Stimulated activated naive CD8-positive, alpha-beta T cell treated with anti-CD3 and anti-CD28 coated beads, Interleukin-15, Interleukin-2, amounts not matched to agents 100 U/mL and 50 U/mL, for 24 hours (primary cell): ENCODE data around the gene ADGRL2.

Experiments
- ATAC-seq: fragments of 150-1000 bp; cut with Tn5 transposase; one replicate; pipeline ENCODE4 v1.10.0; 2021
- DNase-seq: peaks from one replicate; pipeline ENCODE4 v3.0.0; 2021

ADGRL2 gene

DNA sequence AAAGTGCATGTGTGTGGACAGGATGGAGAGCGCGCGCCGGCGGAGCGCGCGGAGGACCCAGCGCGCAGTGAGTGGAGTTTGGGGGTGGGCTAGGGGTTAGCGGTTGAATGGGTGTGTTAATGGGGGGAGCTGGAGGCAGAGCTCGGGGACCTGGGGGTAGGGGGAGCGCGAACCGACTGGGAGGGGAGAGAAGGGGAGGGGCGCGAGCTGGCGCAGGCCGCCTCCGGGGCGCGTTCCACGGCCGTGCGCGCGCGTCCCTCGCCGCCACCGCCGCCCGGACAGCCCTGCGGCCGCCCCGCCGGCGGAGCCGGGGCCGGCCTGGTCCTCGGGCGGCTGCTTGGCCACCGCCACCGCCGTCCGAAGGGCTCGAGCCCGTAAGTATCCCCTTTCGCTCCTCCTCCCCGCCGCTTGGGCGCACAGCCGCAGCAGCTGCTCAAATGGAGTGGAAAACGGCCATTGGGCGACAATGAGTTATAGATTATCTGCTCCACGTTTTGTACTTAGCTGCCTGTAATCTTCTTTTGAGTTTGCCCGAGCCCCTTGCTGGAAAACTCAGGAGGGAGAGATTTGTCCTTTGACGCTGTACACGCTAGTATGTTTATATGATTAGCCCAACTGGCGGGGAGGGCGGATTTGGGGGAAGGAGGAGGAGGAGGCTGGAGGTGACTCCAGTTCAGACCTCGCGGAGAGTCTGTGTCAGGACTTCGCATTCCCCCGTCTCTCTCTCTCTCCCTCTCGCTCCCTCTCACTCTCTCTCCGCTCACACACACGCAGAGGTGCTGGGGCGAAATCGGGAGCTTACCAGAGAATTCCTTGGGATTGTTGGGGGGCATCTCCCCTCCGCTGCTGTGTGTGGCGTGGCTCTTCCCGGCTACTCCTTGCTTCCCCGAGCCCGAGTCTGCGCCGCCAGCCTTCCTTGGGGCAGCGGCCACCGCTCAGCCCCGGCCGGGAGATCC is at the start of gene ADGRL2:
TSS of gene ADGRL2 (plus strand) at position 240 of the 956 bp plus-strand sequence. CDS start 36,051 bp downstream, outside the sequence.
- ATAC-seq, result no peak
- peak; percentile 5 for DNase-seq

DNA sequence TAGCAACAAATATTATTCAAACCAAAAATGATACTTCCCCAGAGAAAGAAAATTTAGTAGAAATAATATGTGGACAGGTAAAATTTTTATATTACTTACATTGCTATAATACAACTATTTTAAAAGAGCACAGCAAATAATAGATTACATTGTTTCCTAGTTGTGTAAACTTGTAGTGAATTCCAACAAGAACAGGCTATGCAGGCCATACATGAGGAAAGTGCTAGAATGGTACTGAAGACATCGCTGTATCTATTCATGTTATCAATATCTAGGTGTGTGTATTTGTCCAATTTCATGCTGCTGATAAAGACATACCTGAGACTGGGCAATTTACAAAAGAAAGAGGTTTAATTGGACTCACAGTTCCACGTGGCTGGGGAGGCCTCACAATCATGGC is 47.9 kb upstream of the ADGRL2 start:
- ATAC-seq (no peak), DNase-seq (no peak)

DNA sequence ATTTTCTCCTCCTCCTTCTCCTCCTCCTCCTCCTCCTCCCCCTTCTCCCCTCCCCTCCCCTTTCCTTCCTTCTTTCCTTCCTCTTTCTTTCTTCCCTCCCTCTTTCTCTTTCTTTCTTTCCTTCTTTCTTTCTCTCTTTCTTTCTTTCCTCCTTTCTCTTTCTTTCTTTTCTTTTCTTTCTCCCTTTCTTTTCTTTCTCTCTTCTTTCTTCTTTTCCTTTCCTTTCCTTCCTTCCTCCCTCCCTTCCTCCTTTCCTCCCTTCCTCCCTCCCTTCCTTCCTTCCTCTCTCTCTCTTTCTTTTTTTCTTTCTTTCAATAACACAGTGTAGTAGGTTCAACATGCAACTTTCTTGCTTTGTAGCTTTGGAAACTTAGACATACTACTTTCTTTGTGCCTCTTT is 46.3 kb upstream of the ADGRL2 start:
- ATAC-seq (no peak), DNase-seq (no peak)

DNA sequence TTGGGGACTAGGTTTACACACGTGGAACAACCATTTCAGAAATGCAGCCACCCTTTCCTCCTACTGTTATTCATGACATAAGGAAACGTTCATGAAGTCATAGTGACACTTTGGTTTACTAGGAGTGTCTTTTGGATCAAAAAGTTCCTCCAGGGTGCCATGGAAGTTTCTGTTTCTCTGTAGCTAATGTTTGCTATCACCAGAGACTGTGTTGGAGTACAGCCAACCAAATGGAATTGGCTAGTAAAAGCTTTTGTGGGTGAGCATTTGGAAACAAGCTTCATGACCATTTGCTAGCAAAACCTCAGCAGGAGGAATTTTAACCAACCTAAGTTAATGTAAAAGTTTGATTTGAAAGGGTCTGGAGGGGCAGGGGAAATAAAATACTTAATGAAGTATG is 43.9 kb upstream of the ADGRL2 start:
- DNase-seq (no peak), ATAC-seq (no peak)

DNA sequence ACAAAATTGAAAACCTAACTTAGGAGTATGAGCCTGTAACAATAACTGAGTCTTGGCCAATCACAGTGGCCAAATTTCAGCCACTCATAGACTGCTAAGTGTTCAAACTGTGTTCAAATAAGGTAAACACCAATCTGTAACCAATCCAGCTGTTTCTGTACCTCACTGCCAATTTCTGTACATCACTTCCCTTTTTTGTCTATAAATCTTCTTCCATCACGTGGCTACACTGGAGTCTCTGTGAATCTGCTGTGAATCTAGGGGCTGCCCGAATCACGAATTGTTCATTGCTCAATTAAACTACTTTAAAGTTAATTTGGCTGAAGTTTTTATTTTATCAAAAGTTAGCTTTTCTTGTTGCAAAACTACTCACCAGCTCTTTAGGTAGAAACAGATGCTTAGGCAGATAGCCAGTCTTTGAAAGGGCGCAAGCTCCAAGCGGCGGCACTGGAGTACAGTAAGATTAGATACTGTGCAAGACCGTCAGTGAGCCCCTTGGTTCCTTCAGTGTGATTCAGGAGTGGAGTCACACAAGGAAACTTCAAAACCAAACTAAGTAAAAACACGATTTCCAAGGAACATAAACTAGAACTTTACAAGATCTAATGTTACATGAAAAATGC is 43.2 kb upstream of the ADGRL2 start:
- no peak for ATAC-seq

DNA sequence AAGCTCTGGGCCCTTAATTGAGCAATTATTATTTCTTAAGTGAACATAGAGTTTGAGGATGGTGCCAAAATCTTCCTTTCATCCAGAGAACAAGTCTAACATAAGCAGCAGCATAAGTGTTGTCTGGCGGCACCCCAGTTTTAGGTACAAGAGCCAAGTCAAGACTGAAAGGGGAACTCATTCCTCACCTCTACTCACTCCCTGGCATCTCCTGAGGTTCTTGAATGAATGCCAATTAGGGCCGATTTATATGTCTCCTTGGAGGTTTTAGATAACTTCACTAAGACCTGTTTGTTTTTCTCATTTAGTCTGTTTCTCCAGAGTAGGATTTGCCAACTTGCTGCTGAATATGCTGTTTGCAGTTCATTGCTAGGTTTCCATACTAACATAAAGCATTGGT is 42.6 kb upstream of the ADGRL2 start:
- ATAC-seq (no peak), DNase-seq (no peak)

More for the DNA sequence above, 43.2 kb upstream of the ADGRL2 start:
- DNase-seq, result no peak

DNA sequence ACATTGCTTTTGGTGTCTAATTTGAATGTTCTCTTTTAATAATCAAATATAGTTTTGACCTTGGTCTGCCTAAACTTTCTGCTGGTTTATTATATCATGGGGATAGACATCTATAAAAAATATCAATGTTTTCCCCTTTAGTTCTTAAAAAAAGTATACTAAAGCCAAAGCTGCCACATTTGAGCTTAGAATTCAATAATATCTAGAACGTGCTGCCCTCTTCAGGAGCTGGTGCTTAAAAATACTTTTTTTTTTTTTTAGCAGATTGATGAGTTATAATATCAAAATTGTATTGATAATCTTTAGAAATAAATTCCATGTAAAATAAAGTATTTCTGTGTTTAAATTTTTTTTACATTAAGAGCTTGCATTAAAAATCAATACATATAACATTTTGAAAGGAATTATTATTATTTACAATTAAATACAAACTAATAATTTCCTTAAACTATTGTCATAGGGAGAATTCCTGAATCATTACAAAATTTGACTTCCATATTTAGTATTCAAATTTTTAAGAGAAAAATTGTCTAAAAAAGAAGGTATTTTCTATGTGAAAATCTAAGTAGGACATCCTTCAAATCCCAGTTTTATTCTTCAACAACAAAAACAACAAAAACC is 40.1 kb upstream of the ADGRL2 start:
- no peak for DNase-seq
- no peak for ATAC-seq

DNA sequence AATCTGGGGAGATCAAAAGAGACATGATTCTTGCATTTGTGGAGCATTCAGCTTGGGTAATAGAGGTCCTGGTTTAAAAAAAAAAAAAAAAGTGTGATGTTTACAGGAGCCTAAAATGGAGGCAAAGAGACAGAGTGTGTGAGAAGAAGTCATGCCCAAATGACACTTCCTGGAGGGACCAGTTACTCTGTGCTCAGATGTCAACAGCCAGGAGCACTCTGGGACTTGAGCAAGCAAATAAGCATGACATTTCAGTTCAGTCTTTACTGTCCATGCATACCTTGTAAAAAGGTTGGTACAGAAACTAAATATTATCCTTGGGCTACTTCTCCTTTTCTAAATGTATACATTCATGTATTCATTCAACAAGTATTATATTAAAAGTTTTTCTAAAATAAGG is 25.2 kb upstream of the ADGRL2 start:
- no peak for DNase-seq
- ATAC-seq, result no peak

DNA sequence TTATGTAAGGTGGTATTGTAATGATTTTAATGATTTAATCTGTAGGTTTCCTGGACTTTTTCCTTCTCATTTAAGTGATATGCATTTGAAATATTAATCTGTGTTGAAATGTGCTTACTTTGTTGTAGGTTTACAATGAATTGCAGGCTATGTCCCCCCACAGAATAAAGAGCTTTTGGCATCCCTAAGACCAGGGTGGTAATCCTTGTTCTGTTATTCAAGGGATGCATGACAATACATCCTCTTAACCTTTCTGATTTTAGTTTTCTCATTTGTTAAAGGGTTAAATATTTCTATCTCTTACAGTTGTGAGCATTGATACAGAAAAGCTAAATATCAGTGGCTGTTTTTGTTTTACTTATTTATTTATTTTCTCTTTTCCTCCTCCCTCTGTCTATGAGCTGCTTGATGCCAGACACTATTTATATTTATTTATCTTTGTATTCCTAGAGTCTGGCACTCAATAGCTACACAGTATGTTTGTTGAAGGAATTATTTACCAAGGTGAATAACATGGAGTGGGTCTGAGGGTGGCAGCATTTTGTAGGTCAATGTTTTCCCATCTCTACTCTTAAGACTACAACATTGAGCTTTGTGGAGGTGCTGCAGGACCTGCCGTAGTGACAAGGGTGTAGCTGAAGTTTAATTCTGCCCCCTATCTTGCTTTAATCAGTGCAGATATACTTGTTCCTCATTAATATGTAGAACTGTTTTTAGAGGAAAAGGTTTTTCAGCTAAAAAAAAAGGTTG is 19.9 kb upstream of the ADGRL2 start:
- ATAC-seq (no peak), DNase-seq (no peak)

DNA sequence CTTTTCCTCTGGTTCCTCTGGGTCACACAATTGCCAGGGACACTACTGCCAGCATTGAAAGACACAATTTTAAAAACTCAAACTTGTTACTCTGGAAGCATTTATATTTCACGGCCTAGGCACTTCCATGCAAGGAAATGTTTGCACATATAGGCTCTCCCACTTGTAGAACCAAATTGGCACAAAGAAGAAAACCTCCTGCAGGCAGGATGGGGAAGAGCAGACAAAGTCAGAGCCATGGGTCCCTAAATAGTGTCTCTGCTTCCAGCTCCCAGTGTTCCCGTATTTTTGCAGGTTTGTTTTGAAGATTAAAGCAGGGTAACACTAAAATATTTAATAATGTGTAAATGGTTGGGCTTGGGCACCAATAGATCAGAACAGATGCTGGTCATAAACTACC is 19.0 kb upstream of the ADGRL2 start:
- no peak for ATAC-seq
- no peak for DNase-seq

DNA sequence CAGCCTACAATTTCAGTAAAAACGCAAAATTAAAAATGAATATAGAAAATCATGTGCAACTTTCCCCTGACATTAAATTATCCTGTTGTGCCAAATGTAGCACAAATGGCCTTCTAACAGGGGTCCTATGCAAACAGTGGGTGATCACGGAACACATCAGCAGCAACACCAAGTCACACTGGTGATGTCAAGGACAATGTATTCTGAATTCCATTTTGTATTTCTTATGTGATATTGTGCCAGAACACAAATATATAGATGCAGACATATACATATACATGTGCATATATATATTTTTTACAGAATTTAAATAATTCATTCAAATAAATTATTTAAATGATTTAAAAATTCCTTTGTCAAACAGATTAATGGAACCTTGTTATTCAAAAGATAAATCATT is 8.6 kb upstream of the ADGRL2 start:
- no peak for ATAC-seq
- DNase-seq, result no peak

DNA sequence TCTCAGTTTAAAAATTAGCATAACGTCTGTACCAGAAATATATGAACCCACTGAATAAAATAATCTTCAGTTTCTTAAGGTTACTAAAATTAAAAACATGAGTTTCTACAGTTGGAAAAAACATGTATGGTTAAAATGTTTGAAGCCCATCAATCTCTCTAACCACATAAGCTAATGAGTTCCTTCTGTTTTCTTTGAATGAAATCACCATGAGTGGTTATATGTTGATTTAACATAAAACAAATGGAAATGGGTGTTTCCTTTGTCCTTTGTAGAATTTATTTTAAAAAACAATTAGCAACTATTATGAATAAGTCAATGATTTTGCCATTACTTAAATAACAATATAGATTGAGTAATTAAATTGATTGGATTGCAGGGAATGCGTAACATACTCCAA is 3.0 kb upstream of the ADGRL2 start:
- ATAC-seq (no peak), DNase-seq (no peak)

DNA sequence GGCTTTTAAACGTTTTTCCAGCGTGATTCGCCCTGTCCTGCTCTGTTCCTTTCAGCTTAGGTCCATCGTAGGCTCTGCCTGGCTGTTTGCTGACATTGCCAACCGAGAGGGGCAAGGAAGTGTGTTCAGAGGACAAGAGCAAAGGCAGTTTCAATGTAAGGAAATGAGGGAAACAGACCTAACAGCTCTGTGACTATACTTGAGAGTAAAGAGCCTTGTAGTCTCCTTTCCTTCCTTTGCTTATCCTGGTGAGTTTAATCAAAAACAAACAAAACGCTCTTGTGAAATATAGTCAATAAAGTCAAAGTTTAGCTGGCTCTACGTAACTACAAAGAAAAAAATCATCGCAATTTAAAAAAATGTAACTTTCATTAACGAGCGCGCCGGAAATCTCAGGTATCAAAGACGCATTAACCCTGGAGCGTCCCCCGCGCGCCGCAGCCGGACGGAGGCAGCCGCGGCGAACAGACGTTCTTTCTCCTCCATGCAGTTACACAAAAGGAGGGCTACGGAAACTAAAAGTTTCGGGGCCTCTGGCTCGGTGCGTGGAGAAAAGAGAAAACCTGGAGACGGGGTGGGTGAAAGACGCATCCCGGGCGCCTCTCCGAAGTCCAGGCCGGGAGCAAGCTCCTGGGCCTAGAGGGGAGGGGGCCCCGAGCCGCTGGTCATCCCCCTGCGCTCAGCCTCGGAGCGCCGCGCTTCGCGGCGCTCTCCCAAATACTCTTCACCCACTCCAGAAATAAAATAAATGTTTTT is 617 bp upstream of the ADGRL2 start:
- DNase-seq (no peak), ATAC-seq (no peak)

DNA sequence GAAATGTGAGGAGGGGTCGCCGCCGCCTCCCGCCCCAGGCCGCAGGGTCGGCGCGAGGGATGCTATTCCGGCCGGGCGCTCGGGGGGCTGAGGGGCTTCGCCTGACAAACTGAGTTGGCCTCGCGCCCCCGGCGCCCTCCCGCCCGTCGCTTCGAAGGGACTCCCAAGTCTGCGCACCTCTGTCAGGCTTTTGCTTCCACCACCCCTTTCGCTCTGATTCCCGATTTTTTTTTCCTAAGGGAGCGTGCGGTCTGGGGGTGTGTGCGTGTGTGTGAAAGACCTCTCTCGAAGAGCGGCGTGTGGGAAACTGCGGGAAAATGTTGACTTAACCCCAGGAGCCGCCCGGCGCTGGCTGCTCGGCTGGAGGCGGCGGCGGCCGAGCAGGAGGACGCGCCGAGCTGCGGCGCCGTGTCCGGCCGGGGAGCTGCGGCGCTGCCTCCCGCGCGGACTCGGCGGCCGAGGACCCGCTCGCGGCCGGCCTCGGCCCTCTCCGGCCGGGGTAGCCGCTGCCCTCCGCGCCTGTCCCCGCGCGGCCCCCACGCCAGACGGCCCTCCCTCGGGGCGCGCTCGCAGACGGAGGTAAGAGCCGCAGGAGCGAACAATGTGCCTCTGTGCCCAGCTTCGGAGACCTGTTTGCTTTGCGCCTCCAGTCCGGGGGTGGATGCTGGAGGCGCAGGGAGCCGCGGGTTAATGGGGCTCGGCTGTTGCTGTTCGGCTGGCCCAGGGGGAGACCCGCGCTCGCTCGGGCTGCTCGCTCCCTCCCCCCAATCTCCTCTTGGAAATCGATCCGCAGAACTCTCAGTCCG is 1.1 kb downstream of the ADGRL2 start:
- ATAC-seq, result no peak

DNA sequence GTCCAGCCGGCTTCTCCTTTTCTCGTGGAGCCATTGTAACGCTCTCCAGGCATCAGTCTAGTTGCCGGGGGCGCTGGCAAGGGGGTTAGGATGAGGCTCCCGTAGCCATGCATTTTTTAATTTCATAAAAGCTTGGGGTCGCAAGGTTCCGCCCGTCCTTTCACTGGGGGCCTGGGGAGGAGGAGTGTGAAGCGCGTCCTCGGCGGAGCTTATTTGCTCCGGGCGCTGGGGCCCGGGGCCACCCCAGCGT is 1.6 kb downstream of the ADGRL2 start:
- ATAC-seq, result no peak
- no peak for DNase-seq

More for the DNA sequence above, 1.1 kb downstream of the ADGRL2 start:
- no peak for DNase-seq

DNA sequence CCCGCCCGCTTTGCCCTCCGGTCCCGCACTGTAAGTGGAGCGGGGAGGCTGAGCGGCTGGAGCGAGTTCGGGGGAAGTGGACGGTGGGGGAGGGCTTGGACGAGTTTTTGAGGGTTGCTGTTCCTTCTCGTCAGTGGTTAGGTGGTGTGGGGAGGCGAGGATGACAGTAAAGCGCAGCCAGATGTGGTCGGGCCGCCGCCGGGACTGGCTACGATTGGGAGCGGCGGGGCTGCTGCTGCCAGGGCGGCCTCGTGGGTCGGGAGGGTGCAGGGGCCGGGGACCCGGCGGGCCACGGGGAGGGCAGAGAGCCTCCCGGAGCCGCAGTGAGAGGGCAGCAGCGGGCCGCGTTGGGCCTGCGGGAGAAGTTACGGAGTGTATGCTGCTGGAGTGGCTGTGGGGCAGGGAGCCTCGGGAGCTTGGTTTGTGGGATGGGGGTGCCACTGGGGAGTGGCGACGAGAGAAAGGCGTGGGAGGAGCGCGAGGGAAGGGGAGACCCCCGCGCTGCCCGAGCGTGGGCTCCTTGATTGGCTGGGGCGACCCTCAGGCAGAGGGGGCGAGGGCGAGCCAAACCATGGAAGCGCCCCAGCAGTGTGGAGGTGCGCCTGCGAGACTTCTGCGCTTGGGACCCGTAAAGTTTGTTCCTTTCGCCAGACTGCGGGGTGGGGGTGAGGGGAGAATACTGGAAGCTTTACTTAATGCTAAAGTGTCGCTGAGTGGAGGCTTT is 2.1 kb downstream of the ADGRL2 start:
- ATAC-seq, result no peak
- DNase-seq, result no peak

DNA sequence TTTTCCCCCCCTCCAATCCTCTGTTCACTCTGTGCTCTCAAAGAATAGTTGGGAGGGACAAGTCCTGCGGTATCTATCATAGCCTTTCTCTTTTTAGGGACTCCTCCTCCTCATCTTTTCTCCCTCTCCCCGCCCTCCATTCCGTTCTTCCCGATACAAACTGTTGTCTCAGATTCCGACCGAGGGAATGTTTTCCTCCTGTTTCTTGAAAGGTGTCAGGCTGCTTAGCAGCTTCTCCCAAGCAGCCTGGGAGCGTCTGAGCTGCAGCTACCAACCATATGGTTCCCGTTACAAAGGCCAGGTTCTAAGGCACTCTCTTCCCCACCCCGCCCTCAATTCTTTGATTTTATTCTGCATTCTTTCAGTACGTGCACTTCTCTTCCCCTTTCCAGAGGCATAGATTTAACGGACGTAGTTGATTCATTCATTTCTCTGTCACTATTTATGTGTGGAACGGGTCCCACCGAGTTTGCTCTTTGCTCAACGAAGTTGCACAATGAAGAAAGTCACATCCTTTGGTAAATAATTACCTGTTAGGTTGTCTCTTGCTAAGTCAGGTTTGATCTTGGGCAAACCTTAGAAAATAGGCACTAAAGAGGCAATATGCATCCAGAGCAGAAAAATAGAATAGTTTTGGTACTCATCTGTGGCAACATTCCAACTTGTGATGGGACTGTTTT is 2.8 kb downstream of the ADGRL2 start:
- DNase-seq (no peak), ATAC-seq (no peak)

DNA sequence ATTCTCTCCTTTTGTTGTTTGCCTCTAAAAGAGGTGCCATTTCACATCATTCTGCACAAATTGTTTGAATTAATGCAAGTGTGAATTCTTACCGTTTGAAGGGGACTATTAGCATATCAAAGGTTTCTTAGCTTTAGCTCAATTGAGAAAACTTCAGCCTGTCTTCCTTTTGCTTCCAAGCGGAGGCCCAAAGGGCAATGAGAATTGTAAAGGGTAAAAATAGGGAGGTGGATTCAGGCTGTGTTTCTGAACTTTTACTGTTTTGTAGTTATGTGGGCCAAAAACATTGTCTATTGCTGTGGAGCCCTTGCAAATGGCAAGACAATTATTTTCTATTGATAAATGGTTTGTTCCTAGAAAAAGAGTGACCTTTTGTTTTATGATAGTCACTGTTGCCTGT is 3.6 kb downstream of the ADGRL2 start:
- DNase-seq (no peak), ATAC-seq (no peak)

DNA sequence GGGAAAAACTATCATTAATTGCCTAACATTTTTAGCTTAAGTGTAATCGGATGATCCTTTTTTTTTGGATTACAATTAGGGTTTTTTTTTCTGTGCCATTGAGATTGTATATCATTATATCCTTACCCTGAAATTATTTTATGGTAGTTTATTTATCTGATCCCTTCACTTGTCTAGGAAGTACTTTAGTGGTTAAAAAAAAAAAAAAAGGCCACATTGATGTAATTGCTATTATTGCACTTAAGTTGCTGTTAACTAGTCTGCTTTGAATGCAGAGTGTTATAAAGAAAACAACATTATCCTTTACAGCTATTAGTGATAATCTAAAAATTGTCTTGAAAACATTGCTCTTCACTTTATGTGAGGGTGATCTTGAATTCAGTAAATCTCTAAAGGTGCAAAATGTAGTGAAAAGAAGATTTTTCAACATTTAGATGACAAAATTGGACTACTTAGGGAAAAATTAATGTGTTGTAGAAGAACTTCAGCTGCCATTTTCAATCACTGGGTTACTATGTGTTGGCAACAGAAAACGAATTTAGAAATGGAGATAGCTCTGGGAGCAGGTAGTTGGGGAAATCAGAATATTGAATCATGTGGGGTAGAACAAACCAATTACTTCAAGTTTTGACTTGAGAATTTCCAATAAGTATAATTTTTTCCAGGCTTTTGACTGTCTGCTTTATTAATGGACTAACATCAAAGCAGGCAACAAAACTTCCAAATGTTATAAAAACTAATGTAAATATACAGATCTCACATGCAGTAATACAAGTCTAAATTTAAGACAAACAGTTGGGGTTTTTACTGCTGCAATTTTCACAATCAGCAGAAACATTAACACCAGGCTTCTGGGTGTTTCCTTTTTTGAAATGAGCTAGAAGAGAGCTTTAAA is 5.0 kb downstream of the ADGRL2 start:
- no peak for DNase-seq
- no peak for ATAC-seq
